Measurements from ENCODE around the gene MINPP1.
A peak's percentile ranks its signal among the peaks of the same experiment; 100 is the strongest.
"Not testable (repeated sequence)": the region's sequence is repeated elsewhere in the genome, so short reads cannot be mapped to it uniquely, and the experiment has no call there.

Gene MINPP1

GRCh38 chr10:87578842-87579401, 74.2 kb downstream of the MINPP1 start:
- DNase-seq: peak; percentile 47

DNA sequence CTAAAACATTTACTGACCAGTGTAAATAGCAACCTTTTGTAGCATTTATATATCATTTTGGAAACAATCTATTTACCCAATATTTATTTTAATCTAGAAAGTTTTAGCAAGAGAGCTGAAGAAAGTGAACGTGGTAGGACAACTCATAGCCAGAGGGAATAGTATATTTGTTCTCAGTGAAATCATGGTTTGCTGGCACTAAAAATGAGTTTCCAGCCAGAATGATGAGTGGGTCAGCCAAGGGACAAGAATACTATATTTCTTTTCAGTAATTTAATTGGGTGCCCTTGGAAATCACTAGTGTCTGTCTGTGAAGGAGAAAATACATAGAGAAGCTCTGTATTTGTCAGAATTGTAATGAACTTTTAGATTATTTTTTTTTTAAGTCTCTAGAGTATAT, 74.9 kb downstream of the MINPP1 start:
- peak; percentile 62 for DNase-seq

- no peak for DNase-seq
These were observed 75.3 kb downstream of the MINPP1 start for GRCh38 chr10:87580016-87580415.

- DNase-seq: no peak
These were observed 81.1 kb downstream of the MINPP1 start for GRCh38 chr10:87585565-87586514.

- no peak for DNase-seq
These were observed 85.0 kb downstream of the MINPP1 start for GRCh38 chr10:87589645-87590051.

- no peak for DNase-seq
These were observed 86.3 kb downstream of the MINPP1 start for GRCh38 chr10:87590705-87591588.

DNA sequence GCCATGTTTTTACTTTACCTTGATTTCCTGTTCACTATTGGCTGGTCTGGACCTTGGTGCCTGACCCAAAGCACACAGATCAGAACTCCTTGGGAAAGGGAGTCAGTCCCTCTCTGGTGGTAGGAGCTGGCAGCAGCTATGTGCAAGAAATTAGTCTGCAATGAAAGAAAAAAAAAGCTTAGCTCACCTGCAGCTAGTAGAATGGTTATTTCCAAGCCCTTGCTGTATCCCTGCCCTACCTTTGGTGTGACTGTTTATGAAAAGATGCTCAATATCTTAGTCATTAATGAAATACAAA, 86.8 kb downstream of the MINPP1 start:
- DNase-seq: no peak

DNA sequence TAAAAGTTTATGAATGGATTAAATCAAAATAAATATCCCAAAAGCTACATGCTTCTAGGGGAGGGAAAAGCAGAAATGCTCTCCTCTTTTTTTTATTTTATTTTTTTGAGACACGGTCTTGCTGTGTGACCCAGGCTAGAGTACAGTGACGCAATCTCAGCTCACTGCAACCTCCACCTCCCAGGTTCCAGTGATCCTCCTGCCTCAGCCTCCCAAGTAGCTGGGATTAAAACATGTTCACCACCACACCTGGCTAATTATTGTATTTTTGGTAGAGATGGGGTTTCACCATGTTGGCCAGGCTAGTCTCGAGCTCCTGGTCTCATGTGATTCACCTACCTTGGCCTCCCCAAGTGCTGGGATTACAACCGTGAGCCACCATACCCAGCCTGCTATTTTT, 88.2 kb downstream of the MINPP1 start:
- not testable (repeated sequence) for DNase-seq

DNA sequence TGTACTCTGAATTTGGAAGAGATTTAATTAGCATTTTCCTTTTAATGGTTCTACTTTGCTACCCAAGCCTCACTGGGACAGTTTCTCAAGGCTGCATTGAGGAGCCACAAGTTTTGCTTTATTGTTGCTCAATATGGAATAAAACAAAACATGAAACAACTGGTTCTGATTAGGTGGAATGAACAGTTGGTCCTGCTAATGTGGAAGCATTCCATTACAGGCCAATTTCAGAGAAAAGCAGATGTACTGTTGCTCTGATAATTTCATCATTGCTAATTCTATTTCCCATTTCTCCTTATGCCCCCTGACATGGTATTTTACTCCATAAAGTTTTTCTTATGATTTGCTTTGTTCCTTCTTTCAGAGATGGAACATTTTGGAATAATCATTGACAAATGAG, 89.0 kb downstream of the MINPP1 start:
- DNase-seq: no peak

- DNase-seq: no peak
These were observed 89.5 kb downstream of the MINPP1 start for GRCh38 chr10:87594181-87594580.

DNA sequence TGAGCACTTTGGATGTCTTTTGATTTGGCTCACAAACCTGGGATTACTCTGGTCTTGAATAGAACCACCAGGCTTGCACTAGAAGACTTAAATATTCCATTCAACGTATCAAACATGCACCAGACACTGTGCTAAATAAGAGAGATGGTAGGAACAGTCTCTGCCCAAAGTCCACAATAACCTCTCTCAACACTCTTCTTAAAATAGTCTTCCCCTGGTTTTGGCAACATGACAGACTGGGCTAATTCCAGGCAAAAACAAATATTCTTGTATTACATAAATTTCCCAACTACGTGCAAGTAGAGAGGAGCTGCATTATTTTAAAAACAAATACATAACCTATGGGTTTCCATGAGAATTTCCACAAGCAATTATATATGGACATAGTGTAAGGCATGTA, 90.2 kb downstream of the MINPP1 start:
- no peak for DNase-seq

GRCh38 chr10:87596351-87596750, 91.7 kb downstream of the MINPP1 start:
- no peak for DNase-seq

GRCh38 chr10:87598700-87599099, 94.0 kb downstream of the MINPP1 start:
- peak; percentile 30 for DNase-seq

- DNase-seq: no peak
These were observed 95.9 kb downstream of the MINPP1 start for GRCh38 chr10:87600581-87600980.
